Measurements from ENCODE around the gene HPGDS. TPM values are rescaled to one million over a fixed set of nuclear protein-coding genes. Genes with fewer than 3 reads are reported as not detected.
"Not testable (repeated sequence)": the region's sequence is repeated elsewhere in the genome, so short reads cannot be mapped to it uniquely, and the experiment has no call there.

Gene HPGDS
- total RNA-seq, 2 donors from 2014 or later: 2.1 to 3.4 TPM

GRCh38 chr4:94333866-94334265, 8.8 kb downstream of the HPGDS start:
- Histone ChIP-seq H3K36me3 (no peaks in the 10 kb centered on the region), H3K4me3 (no peak overlapping the region), H3K27me3 (replicated peaks; ENCODE audit: insufficient read depth) (no peaks in the 10 kb centered on the region), H3K27ac (peak overlapping the region in 1 of 2 donors; percentile 54), H3K9me3 (no peaks in the 10 kb centered on the region), H3K4me1 (replicated peaks) (peaks cover 6% of the 10 kb centered on the region)
- TF ChIP-seq POLR2A (IDR thresholded peaks at IDR 0.05) (no peak), POLR2AphosphoS5 (IDR thresholded peaks at IDR 0.05) (no peak)
- TF ChIP-seq, protein P1, sequence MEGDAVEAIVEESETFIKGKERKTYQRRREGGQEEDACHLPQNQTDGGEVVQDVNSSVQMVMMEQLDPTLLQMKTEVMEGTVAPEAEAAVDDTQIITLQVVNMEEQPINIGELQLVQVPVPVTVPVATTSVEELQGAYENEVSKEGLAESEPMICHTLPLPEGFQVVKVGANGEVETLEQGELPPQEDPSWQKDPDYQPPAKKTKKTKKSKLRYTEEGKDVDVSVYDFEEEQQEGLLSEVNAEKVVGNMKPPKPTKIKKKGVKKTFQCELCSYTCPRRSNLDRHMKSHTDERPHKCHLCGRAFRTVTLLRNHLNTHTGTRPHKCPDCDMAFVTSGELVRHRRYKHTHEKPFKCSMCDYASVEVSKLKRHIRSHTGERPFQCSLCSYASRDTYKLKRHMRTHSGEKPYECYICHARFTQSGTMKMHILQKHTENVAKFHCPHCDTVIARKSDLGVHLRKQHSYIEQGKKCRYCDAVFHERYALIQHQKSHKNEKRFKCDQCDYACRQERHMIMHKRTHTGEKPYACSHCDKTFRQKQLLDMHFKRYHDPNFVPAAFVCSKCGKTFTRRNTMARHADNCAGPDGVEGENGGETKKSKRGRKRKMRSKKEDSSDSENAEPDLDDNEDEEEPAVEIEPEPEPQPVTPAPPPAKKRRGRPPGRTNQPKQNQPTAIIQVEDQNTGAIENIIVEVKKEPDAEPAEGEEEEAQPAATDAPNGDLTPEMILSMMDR (IDR thresholded peaks at IDR 0.05): no peak
- no peak for DNase-seq (ENCODE audit: low spot score)
- intact Hi-C loops (cut with DNase I): no loop called here
- 76% methylated on average over 3 of the region's 3 CpGs for WGBS

DNA sequence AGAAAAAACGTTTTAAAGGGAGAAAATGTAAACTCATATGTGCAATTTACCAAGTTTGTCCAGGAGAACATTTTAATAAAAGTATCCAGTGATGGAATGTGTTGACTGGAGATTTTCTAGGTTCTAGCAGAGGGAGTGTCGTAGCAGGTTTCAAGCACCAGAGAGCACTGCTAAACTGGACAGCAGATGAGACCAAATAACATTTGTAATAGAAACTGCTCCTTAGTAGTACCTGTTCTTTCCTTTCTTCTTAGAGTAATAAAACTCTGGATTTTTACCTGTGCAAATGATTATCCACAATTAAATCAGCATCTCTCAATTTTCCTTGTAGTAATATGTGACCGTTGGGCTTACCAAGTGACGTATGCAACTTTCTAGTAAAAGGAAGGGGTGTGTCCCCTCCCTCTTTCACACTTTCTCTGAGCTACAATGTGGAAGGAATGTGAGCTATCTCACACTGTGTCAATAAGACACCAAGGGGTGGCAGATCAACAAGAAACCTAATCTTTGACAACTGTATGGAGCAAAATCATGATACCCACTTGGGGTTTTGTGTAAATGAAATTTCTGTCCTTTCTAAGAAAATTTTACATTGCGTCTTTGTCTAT, 9.5 kb downstream of the HPGDS start:
- Histone ChIP-seq H3K27ac (no peak overlapping the region), H3K4me1 (replicated peaks) (peaks cover 6% of the 10 kb centered on the region), H3K9me3 (no peaks in the 10 kb centered on the region), H3K27me3 (replicated peaks; ENCODE audit: insufficient read depth) (no peaks in the 10 kb centered on the region), H3K4me3 (no peak overlapping the region), H3K36me3 (no peaks in the 10 kb centered on the region)
- intact Hi-C loops (cut with DNase I): no loop called here
- TF ChIP-seq, protein P1 (IDR thresholded peaks at IDR 0.05): peak in 2 of 4 experiments; percentile 21 to 52
- TF ChIP-seq POLR2A (IDR thresholded peaks at IDR 0.05) (no peak), POLR2AphosphoS5 (IDR thresholded peaks at IDR 0.05) (peak; percentile 13)
- WGBS: 50% methylated on average over 5 of the region's 5 CpGs
- no peak for DNase-seq (ENCODE audit: low spot score)

DNA sequence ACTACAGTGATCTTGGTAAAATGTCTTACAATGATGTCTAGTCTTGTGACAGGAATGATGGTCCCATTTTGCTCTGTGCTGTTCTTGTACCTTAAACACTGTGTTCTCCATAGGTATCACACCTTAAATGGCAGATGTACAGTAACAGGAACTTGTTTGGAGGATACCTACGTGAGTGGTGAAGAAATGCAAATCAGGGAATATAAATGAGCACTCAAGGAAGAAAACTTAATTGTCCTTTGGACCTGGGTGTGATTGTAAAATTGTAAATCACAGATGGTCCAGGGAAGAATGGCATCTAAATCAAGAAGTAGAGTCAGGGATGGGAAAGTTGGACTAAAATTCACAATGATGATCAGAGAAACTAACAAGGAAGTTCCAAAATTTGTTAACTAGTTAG, 12.7 kb downstream of the HPGDS start:
- Histone ChIP-seq H3K27ac (no peak overlapping the region), H3K4me1 (replicated peaks) (peaks cover 3% of the 10 kb centered on the region), H3K27me3 (replicated peaks; ENCODE audit: insufficient read depth) (no peaks in the 10 kb centered on the region), H3K4me3 (no peak overlapping the region), H3K36me3 (no peaks in the 10 kb centered on the region), H3K9me3 (no peaks in the 10 kb centered on the region)
- intact Hi-C loops (cut with DNase I): no loop called here
- 82% methylated on average over 1 of the region's 1 CpG for WGBS
- no peak for DNase-seq (ENCODE audit: low spot score)
- TF ChIP-seq POLR2AphosphoS5 (IDR thresholded peaks at IDR 0.05) (no peak), POLR2A (IDR thresholded peaks at IDR 0.05) (no peak)
- TF ChIP-seq, protein P1 (IDR thresholded peaks at IDR 0.05): no peak

DNA sequence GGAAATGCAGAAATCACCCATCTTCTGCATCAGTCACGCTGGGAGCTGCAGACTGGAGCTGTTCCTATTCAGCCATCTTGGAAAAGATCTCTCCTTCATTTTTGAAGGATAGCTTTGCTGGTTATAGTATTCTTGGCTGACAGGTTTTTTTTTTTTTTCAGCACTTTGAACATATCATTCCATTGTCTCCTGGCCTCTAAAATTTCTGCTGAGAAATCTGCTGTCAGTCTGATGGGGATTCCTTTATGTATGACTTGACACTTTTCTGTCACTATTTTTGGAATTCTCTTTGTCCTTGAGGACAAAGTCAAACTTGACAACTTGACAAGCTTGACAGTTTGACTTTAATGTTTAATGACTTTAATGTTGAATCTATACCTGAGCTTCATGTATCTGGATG, 16.8 kb downstream of the HPGDS start:
- Histone ChIP-seq H3K9me3 (no peaks in the 10 kb centered on the region), H3K4me3 (no peak overlapping the region), H3K4me1 (replicated peaks) (no peaks in the 10 kb centered on the region), H3K27ac (no peak overlapping the region), H3K36me3 (no peaks in the 10 kb centered on the region), H3K27me3 (replicated peaks; ENCODE audit: insufficient read depth) (no peaks in the 10 kb centered on the region)
- WGBS: 100% methylated on average over 1 of the region's 1 CpG
- TF ChIP-seq POLR2AphosphoS5 (IDR thresholded peaks at IDR 0.05) (no peak), POLR2A (IDR thresholded peaks at IDR 0.05) (no peak)
- TF ChIP-seq, protein P1 (IDR thresholded peaks at IDR 0.05): no peak
- intact Hi-C loops (cut with DNase I): no loop called here
- no peak for DNase-seq (ENCODE audit: low spot score)

- H3K4me1 ChIP-seq (replicated peaks); H3K4me3 ChIP-seq; H3K27ac ChIP-seq; H3K36me3 ChIP-seq; intact Hi-C loops (cut with DNase I); H3K9me3 ChIP-seq; H3K27me3 ChIP-seq (replicated peaks; ENCODE audit: insufficient read depth); DNase-seq (ENCODE audit: low spot score): not testable (repeated sequence)
Measured at GRCh38 chr4:94319927-94320326, 22.7 kb downstream of the HPGDS start.
